NCI-H2029 (cell line): Measurements from ENCODE around the gene DXO.
"Not testable (repeated sequence)": the region's sequence is repeated elsewhere in the genome, so short reads cannot be mapped to it uniquely, and the experiment has no call there.

Experiments used
- DNase-seq: peaks from one replicate; lab custom pipeline; 2025; lab: John Stamatoyannopoulos, UW

The DXO gene

GRCh38 chr6:31971993-31972708 lies at the start of gene DXO:
DXO (minus strand) TSS chr6:31972138; CDS start chr6:31971675, 463 bp downstream.
- DNase-seq: peak; percentile 98

- DNase-seq: not testable (repeated sequence)
Measured at GRCh38 chr6:32014547-32014946, 42.6 kb upstream of the DXO start, which contains the start of gene C4B. C4B (plus strand) TSS chr6:32014795; CDS start chr6:32014846, 51 bp downstream.

- not testable (repeated sequence) for DNase-seq
Measured at GRCh38 chr6:32013738-32014137, 41.8 kb upstream of the DXO start.

- DNase-seq: not testable (repeated sequence)
Measured at GRCh38 chr6:32012941-32013617, 41.1 kb upstream of the DXO start.

GRCh38 chr6:32010856-32011530 lies 39.1 kb upstream of the DXO start:
- DNase-seq: not testable (repeated sequence)

GRCh38 chr6:32009537-32009936 lies 37.6 kb upstream of the DXO start:
- not testable (repeated sequence) for DNase-seq

- DNase-seq: not testable (repeated sequence)
Measured at GRCh38 chr6:32008616-32009015, 36.7 kb upstream of the DXO start.

- DNase-seq: not testable (repeated sequence)
Measured at GRCh38 chr6:32008037-32008436, 36.1 kb upstream of the DXO start.

GRCh38 chr6:32007086-32007485 lies 35.1 kb upstream of the DXO start:
- DNase-seq: not testable (repeated sequence)

GRCh38 chr6:32005991-32006529 lies 34.1 kb upstream of the DXO start:
- DNase-seq: not testable (repeated sequence)

GRCh38 chr6:32005538-32005880 lies 33.6 kb upstream of the DXO start:
- DNase-seq: not testable (repeated sequence)

GRCh38 chr6:32004864-32005537 lies 33.1 kb upstream of the DXO start:
- not testable (repeated sequence) for DNase-seq

- DNase-seq: not testable (repeated sequence)
Measured at GRCh38 chr6:32004393-32004792, 32.5 kb upstream of the DXO start.

- not testable (repeated sequence) for DNase-seq
Measured at GRCh38 chr6:32003301-32003700, 31.4 kb upstream of the DXO start.

GRCh38 chr6:32002546-32003268 lies 30.8 kb upstream of the DXO start:
- DNase-seq: not testable (repeated sequence)

GRCh38 chr6:31996385-31996784 lies 24.4 kb upstream of the DXO start:
- DNase-seq: not testable (repeated sequence)

- DNase-seq: not testable (repeated sequence)
Measured at GRCh38 chr6:31994421-31994820, 22.5 kb upstream of the DXO start.

- DNase-seq: not testable (repeated sequence)
Measured at GRCh38 chr6:31989363-31989762, 17.4 kb upstream of the DXO start.

- DNase-seq: not testable (repeated sequence)
Measured at GRCh38 chr6:31981744-31982143, 9.8 kb upstream of the DXO start, which contains the start of gene C4A. C4A (plus strand) TSS chr6:31982057; CDS start chr6:31982108, 51 bp downstream.

GRCh38 chr6:31980998-31981397 lies 9.1 kb upstream of the DXO start:
- not testable (repeated sequence) for DNase-seq
